ENCODE measurements around the gene CHD6. TPM values are rescaled to one million over a fixed set of nuclear protein-coding genes. Genes with fewer than 3 reads are reported as not detected.
"Not testable (repeated sequence)": the region's sequence is repeated elsewhere in the genome, so short reads cannot be mapped to it uniquely, and the experiment has no call there.

The CHD6 gene
- total RNA-seq, 4 donors from 2014 or later = 32.5 to 37.7 (median 35.0) TPM

DNA sequence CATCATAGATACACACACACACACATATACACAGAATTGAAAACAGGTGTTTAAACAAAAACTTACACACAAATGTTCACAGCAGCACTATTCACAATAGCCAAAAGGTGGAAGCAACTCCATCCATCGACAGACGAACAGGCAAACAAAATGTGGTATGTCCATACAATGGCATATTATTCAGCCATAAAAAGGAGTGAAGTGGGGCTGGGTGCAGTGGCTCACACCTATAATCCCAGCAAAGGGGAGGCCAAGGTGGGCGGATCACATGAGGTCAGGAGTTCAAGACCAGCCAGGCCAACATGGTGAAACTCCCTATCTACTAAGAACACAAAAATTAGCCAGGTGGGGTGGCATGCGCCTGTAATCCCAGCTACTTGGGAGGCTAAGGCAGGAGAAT lies 80.3 kb downstream of the CHD6 start:
- no peaks in the 10 kb centered on the region for H3K9me3 ChIP-seq
- TF ChIP-seq POLR2A (IDR thresholded peaks at IDR 0.05; ENCODE audit: low read depth) (no peak), POLR2AphosphoS5 (IDR thresholded peaks at IDR 0.05) (no peak), EP300 (IDR thresholded peaks at IDR 0.05) (no peak)
- TF ChIP-seq, protein P1, sequence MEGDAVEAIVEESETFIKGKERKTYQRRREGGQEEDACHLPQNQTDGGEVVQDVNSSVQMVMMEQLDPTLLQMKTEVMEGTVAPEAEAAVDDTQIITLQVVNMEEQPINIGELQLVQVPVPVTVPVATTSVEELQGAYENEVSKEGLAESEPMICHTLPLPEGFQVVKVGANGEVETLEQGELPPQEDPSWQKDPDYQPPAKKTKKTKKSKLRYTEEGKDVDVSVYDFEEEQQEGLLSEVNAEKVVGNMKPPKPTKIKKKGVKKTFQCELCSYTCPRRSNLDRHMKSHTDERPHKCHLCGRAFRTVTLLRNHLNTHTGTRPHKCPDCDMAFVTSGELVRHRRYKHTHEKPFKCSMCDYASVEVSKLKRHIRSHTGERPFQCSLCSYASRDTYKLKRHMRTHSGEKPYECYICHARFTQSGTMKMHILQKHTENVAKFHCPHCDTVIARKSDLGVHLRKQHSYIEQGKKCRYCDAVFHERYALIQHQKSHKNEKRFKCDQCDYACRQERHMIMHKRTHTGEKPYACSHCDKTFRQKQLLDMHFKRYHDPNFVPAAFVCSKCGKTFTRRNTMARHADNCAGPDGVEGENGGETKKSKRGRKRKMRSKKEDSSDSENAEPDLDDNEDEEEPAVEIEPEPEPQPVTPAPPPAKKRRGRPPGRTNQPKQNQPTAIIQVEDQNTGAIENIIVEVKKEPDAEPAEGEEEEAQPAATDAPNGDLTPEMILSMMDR (IDR thresholded peaks at IDR 0.05) = no peak

DNA sequence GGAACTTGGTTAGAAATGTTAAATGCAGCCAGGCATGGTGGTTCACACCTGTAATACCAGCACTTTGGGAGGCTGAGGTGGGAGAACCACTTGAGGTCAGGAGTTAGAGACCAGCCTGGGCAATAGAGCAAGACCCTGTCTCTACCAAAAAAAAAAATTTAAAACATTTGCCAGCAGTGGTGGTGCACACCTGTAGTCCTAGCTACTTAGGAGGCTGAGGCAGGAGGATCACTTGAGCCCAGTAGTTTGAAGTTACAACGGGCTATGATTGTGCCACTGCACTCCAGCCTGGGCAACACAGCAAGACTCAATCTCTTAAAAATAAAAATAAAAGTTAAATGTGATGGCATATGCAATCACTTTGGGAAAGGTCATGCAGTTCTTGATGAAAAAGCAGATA lies 82.6 kb downstream of the CHD6 start:
- DNase-seq (ENCODE audit: extremely low spot score) = not testable (repeated sequence)
- 100% methylated on average over 1 of the region's 1 CpG for WGBS

More for the DNA sequence above, 80.3 kb downstream of the CHD6 start:
- Histone ChIP-seq H3K4me1 (peaks cover 0 to 8% (median 3%) of the 10 kb centered on the region in 4 donors), H3K36me3 (peaks cover 0 to 9% (median 3%) of the 10 kb centered on the region in 4 donors), H3K27me3 (no peaks in the 10 kb centered on the region), H3K4me3 (no peak overlapping the region), H3K27ac (replicated peaks in 1 of 4) (no peak overlapping the region)
- WGBS = 100% methylated on average over 4 of the region's 4 CpGs
- intact Hi-C loops (cut with DNase I) = no loop called here
- DNase-seq (ENCODE audit: extremely low spot score) = no peak

DNA sequence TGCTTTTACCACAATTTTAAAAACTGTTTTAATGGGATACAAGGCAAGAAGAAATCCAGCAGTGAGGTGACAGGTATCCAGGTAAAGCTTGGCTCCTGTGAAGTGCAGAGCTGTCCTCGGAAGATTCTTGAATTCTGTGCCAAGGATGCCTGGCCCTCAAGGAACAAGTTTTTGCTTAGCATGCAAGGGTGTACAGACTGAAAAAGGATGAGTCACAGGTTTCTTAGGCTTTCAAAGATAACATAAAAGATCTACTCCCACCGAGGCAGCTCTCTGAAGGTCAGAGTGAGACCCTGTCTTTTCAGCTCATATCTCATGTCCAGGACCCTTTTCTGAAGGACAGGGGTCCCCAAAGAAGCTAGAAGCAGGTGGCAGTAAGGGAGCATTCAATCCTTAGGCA lies 83.3 kb downstream of the CHD6 start:
- no peaks in the 10 kb centered on the region for H3K4me1 ChIP-seq
- DNase-seq (ENCODE audit: extremely low spot score) = no peak
- H3K4me3 ChIP-seq = no peak overlapping the region
- peaks cover 0 to 25% (median 16%) of the 10 kb centered on the region in 4 donors for H3K36me3 ChIP-seq
- TF ChIP-seq EP300 (IDR thresholded peaks at IDR 0.05) (no peak), POLR2A (IDR thresholded peaks at IDR 0.05; ENCODE audit: low read depth) (no peak), POLR2AphosphoS5 (IDR thresholded peaks at IDR 0.05) (no peak)
- TF ChIP-seq, protein P1 (IDR thresholded peaks at IDR 0.05) = no peak
- H3K27me3 ChIP-seq = no peaks in the 10 kb centered on the region
- no peak overlapping the region for H3K27ac ChIP-seq (replicated peaks in 1 of 4)
- H3K9me3 ChIP-seq = no peaks in the 10 kb centered on the region
- WGBS = 81% methylated on average over 2 of the region's 2 CpGs
- intact Hi-C loops (cut with DNase I) = no loop called here

More for the DNA sequence above, 82.6 kb downstream of the CHD6 start:
- H3K9me3 ChIP-seq; H3K4me3 ChIP-seq; H3K27me3 ChIP-seq; intact Hi-C loops (cut with DNase I); H3K4me1 ChIP-seq; H3K27ac ChIP-seq (replicated peaks in 1 of 4): not testable (repeated sequence)
- H3K36me3 ChIP-seq = peaks cover 0 to 25% (median 16%) of the 10 kb centered on the region in 4 donors

DNA sequence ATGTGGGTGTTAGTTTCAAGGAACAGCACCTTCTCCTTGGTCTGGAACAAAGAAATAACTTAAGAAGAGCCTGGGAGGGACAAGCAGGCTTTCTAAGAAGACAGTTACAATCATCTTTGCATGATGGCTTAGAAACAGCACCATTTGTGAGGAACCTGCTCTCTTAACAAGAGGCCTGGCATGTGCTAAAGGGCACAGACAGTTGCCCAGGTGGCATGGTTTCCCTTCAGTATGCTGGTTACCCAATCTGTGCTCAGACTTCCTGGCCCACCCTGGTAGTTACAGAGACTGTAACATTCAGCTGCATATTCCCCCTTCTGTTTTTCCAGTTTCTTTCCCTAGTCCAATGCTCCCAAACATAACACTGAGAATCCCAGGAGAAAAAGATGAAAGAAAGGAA lies 84.0 kb downstream of the CHD6 start:
- no peak for DNase-seq (ENCODE audit: extremely low spot score)
- H3K4me3 ChIP-seq = no peak overlapping the region
- H3K36me3 ChIP-seq = peaks cover 0 to 22% (median 16%) of the 10 kb centered on the region in 4 donors
- H3K27me3 ChIP-seq = no peaks in the 10 kb centered on the region
- no peak overlapping the region for H3K27ac ChIP-seq (replicated peaks in 1 of 4)
- H3K9me3 ChIP-seq = no peaks in the 10 kb centered on the region
- TF ChIP-seq POLR2AphosphoS5 (IDR thresholded peaks at IDR 0.05) (no peak), EP300 (IDR thresholded peaks at IDR 0.05) (no peak), POLR2A (IDR thresholded peaks at IDR 0.05; ENCODE audit: low read depth) (no peak)
- TF ChIP-seq, protein P1 (IDR thresholded peaks at IDR 0.05) = no peak
- intact Hi-C loops (cut with DNase I) = no loop called here
- no peaks in the 10 kb centered on the region for H3K4me1 ChIP-seq

DNA sequence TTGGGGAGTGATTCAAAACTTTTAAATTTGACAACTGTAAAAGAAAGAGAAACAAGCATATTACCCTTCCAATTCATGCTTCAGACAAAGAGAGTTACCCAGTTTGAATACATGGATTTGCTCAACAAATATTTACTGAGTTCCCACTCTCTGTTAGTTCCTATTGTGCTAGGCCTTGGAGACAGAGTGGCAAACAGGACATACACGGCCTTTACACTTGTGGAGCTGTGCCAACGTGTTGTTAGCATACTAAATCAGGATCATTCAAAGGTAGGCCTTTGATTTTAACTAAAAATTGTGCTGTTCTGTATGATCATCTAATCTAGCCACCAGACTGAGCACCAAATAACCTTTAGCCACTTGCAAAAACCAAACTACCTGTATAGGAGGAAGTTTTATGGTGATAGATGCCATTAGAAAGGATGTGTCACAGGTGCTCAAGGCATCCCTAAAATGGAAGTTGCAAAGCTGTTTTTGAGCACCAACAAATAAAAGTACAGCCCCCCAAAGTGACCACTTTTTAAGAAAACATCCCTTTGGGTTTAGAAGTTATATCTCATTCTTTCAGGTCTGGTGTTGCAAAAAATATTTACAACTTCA lies 84.5 kb downstream of the CHD6 start:
- no peak overlapping the region for H3K4me3 ChIP-seq
- H3K27ac ChIP-seq (replicated peaks in 1 of 4) = no peak overlapping the region
- WGBS = 71% methylated on average over 2 of the region's 2 CpGs
- TF ChIP-seq POLR2A (IDR thresholded peaks at IDR 0.05; ENCODE audit: low read depth) (no peak), EP300 (IDR thresholded peaks at IDR 0.05) (no peak), POLR2AphosphoS5 (IDR thresholded peaks at IDR 0.05) (no peak)
- TF ChIP-seq, protein P1 (IDR thresholded peaks at IDR 0.05) = no peak
- H3K36me3 ChIP-seq = peaks cover 0 to 21% (median 16%) of the 10 kb centered on the region in 4 donors
- H3K4me1 ChIP-seq = no peaks in the 10 kb centered on the region
- H3K9me3 ChIP-seq = no peaks in the 10 kb centered on the region
- intact Hi-C loops (cut with DNase I) = no loop called here
- no peak for DNase-seq (ENCODE audit: extremely low spot score)
- H3K27me3 ChIP-seq = no peaks in the 10 kb centered on the region

Measured in esophagus muscularis mucosa (tissue), 4 donors.